ENCODE data around the gene S100A13. TPM values are rescaled to one million over a fixed set of nuclear protein-coding genes. Genes with fewer than 3 reads are reported as not detected.
A peak's percentile ranks its signal among the peaks of the same experiment; 100 is the strongest.

Gene S100A13
- total and polyA plus RNA-seq, 9 of the 15 experiments (the other 6 are each of a cell fraction or from before 2014, with no cell fraction given): 41.9 to 129 (median 58.0) TPM

- ChIA-PET CTCF (ENCODE audit: low intra/inter-chr PET ratio) (no interaction called here), POLR2A (interaction anchor here (0.5 to 4.3 kb wide), 5 partner anchors 13 to 233 kb away, joined by 3 to 18 read pairs (median 3); partner anchors contain the start of gene S100A14)
- Histone ChIP-seq H3K27me3 (ENCODE audit: control insufficient read depth in 2 of 2, insufficient read depth in 2 of 2, low read length in 2 of 2) (no peaks in the 10 kb centered on the region), H3K36me3 (ENCODE audit: control insufficient read depth, insufficient read depth, low read length) (peaks cover 4% of the 10 kb centered on the region; the same call in 2 of the 3 replicates), H3K9me1 (ENCODE audit: control insufficient read depth, insufficient read depth, low read length) (no peaks in the 10 kb centered on the region), H3K27ac (ENCODE audit: extremely low read depth, low read depth, low read length) (no peak overlapping the region), H3K9me3 (replicated peaks; ENCODE audit: control insufficient read depth, insufficient read depth, low read depth, low read length) (no peaks in the 10 kb centered on the region), H3K4me1 (replicated peaks in 1 of 2; ENCODE audit: control insufficient read depth in 2 of 2, insufficient read depth in 2 of 2, low read length in 2 of 2) (peaks cover 31 to 53% of the 10 kb centered on the region in 2 experiments), H3K79me2 (ENCODE audit: control insufficient read depth, insufficient read depth, low read length) (peaks cover 22% of the 10 kb centered on the region), H3K4me2 (ENCODE audit: insufficient read depth, low read length) (no peak overlapping the region), H3K9ac (ENCODE audit: insufficient read depth in 1 of 2, low read depth in 2 of 2, low read length in 2 of 2) (peak overlapping the region in 1 of 2 experiments; percentile 39; a peak in 1 of 4 replicates), H2AFZ (ENCODE audit: low read depth, low read length) (no peak overlapping the region), H3K4me3 (no peak overlapping the region), H4K20me1 (replicated peaks; ENCODE audit: control insufficient read depth, insufficient read depth, low read length) (no peaks in the 10 kb centered on the region)
- BruUV-seq (replicated peaks): no TSS peak
- ATAC-seq (no peak), FAIRE-seq (no peak), DNase-seq (ENCODE audit: extremely low read depth in 1 of 4, low spot score in 3 of 4) (no peak)
- in situ Hi-C loops (cut with MboI) (no loop called here), intact Hi-C loops (cut with micrococcal nuclease) (loop anchor here (5.0 kb wide), 1 partner anchor 98 kb away; no protein-coding TSS in a partner anchor)
- TF ChIP-seq, protein P1, sequence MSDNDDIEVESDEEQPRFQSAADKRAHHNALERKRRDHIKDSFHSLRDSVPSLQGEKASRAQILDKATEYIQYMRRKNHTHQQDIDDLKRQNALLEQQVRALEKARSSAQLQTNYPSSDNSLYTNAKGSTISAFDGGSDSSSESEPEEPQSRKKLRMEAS (CRISPR knock-in tag; IDR thresholded peaks at IDR 0.05): 0 out of 2 replicates have a peak, but pooled peaks have one; percentile 19
- TF ChIP-seq PHB (CRISPR knock-in tag; IDR thresholded peaks at IDR 0.05): no peak
- 64% methylated on average over 7 of the region's 7 CpGs for WGBS (ENCODE audit: insufficient coverage, low coverage, missing lambda C conversion rate)
Observed at GRCh38 chr1:153630384-153630783, 3.1 kb upstream of the S100A13 start.

GRCh38 chr1:153629971-153630370, 2.7 kb upstream of the S100A13 start:
- FAIRE-seq (no peak), ATAC-seq (no peak), DNase-seq (ENCODE audit: extremely low read depth in 1 of 4, low spot score in 3 of 4) (no peak)
- no peak overlapping the region for H3K27ac ChIP-seq (ENCODE audit: extremely low read depth, low read depth, low read length)
- no peak overlapping the region for H2AFZ ChIP-seq (ENCODE audit: low read depth, low read length)
- no peaks in the 10 kb centered on the region for H3K9me3 ChIP-seq (replicated peaks; ENCODE audit: control insufficient read depth, insufficient read depth, low read depth, low read length)
- peaks cover 31 to 51% of the 10 kb centered on the region in 2 experiments for H3K4me1 ChIP-seq (replicated peaks in 1 of 2; ENCODE audit: control insufficient read depth in 2 of 2, insufficient read depth in 2 of 2, low read length in 2 of 2)
- TF ChIP-seq KLF6 (CRISPR knock-in tag; IDR thresholded peaks at IDR 0.05; ENCODE audit: borderline replicate concordance) (no peak), IRF1 (CRISPR knock-in tag; IDR thresholded peaks at IDR 0.05; ENCODE audit: borderline replicate concordance) (no peak), ZNF184 (CRISPR knock-in tag; IDR thresholded peaks at IDR 0.05) (no peak), ZNF79 (CRISPR knock-in tag; IDR thresholded peaks at IDR 0.05; ENCODE audit: low read depth) (no peak), FOXO4 (CRISPR knock-in tag; IDR thresholded peaks at IDR 0.05) (no peak), FIP1L1 (IDR thresholded peaks at IDR 0.05; ENCODE audit: low read depth, low read length, poor library complexity, severe bottlenecking) (no peak)
- TF ChIP-seq, protein P2, sequence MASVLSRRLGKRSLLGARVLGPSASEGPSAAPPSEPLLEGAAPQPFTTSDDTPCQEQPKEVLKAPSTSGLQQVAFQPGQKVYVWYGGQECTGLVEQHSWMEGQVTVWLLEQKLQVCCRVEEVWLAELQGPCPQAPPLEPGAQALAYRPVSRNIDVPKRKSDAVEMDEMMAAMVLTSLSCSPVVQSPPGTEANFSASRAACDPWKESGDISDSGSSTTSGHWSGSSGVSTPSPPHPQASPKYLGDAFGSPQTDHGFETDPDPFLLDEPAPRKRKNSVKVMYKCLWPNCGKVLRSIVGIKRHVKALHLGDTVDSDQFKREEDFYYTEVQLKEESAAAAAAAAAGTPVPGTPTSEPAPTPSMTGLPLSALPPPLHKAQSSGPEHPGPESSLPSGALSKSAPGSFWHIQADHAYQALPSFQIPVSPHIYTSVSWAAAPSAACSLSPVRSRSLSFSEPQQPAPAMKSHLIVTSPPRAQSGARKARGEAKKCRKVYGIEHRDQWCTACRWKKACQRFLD (CRISPR knock-in tag; IDR thresholded peaks at IDR 0.05): no peak
- TF ChIP-seq, protein P3, sequence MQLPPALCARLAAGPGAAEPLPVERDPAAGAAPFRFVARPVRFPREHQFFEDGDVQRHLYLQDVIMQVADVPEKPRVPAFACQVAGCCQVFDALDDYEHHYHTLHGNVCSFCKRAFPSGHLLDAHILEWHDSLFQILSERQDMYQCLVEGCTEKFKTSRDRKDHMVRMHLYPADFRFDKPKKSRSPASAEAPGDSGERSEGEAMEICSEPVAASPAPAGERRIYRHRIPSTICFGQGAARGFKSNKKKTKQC (CRISPR knock-in tag; IDR thresholded peaks at IDR 0.05): no peak
- H3K9me1 ChIP-seq (ENCODE audit: control insufficient read depth, insufficient read depth, low read length): no peaks in the 10 kb centered on the region
- H3K36me3 ChIP-seq (ENCODE audit: control insufficient read depth, insufficient read depth, low read length): peaks cover 8% of the 10 kb centered on the region; the same call in 2 of the 3 replicates
- BruUV-seq (replicated peaks): no TSS peak
- no peak overlapping the region for H3K4me3 ChIP-seq
- H4K20me1 ChIP-seq (replicated peaks; ENCODE audit: control insufficient read depth, insufficient read depth, low read length): no peaks in the 10 kb centered on the region
- intact Hi-C loops (cut with micrococcal nuclease) (loop anchor here (5.0 kb wide), 1 partner anchor 98 kb away; no protein-coding TSS in a partner anchor), in situ Hi-C loops (cut with MboI) (no loop called here)
- H3K27me3 ChIP-seq (ENCODE audit: control insufficient read depth in 2 of 2, insufficient read depth in 2 of 2, low read length in 2 of 2): no peaks in the 10 kb centered on the region
- H3K4me2 ChIP-seq (ENCODE audit: insufficient read depth, low read length): no peak overlapping the region
- H3K79me2 ChIP-seq (ENCODE audit: control insufficient read depth, insufficient read depth, low read length): peaks cover 18% of the 10 kb centered on the region
- H3K9ac ChIP-seq (ENCODE audit: insufficient read depth in 1 of 2, low read depth in 2 of 2, low read length in 2 of 2): peak overlapping the region in 1 of 2 experiments; percentile 72; a peak in 1 of 4 replicates
- 82% methylated on average over 1 of the region's 1 CpG for WGBS (ENCODE audit: insufficient coverage, low coverage, missing lambda C conversion rate)
- CTCF ChIA-PET (ENCODE audit: low intra/inter-chr PET ratio): no interaction called here
- POLR2A ChIA-PET: interaction anchor here (0.5 to 4.3 kb wide), 7 partner anchors 10 to 232 kb away, joined by 3 to 18 read pairs (median 3); partner anchors contain the start of gene S100A14

All from K562 (cell line).